ENCODE data around the gene GDAP1L1. TPM values are rescaled to one million over a fixed set of nuclear protein-coding genes. Genes with fewer than 3 reads are reported as not detected.

Gene GDAP1L1
- total RNA-seq, 1 donor from 2014 or later = not detected

GRCh38 chr20:44248410-44248759, 1.3 kb downstream of the GDAP1L1 start:
- Histone ChIP-seq H3K4me3 (ENCODE audit: low read length in 3 of 3) (no peak overlapping the region), H3K27me3 (ENCODE audit: control insufficient read depth in 3 of 3, insufficient read depth in 3 of 3, low read length in 3 of 3) (peaks cover 18 to 36% (median 28%) of the 10 kb centered on the region in 3 donors), H3K36me3 (ENCODE audit: control insufficient read depth in 3 of 3, insufficient read depth in 3 of 3, low read length in 3 of 3) (no peaks in the 10 kb centered on the region), H3K9ac (ENCODE audit: low read depth in 1 of 3, low read length in 3 of 3) (no peak overlapping the region), H3K27ac (ENCODE audit: low read depth, low read length) (no peak overlapping the region), H3K4me1 (ENCODE audit: control insufficient read depth in 3 of 3, insufficient read depth in 3 of 3, low read length in 3 of 3) (peaks cover 0 to 3% (median 2%) of the 10 kb centered on the region in 3 donors), H3K9me3 (ENCODE audit: control insufficient read depth in 3 of 3, low read length in 3 of 3) (no peaks in the 10 kb centered on the region)

DNA sequence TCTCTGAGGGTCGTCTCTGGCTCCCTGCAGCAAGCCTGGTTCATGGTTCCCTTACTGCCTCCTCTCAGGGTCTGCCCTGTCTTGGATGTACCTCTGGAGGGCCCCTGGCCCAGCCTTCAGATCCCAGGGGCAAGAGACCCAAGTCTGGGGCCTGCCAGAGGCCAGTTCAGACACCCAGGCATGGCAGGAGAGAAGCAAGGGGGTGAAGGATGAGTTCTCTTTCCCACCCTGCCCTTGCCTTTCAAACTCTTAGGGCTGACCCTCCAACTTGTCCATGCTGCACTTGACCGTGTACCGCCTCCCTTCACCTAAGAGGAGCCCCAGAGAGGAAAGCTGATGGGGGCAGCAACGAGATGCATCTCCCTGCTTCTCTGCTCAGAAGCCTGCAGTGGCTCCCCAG, 4.2 kb downstream of the GDAP1L1 start:
- no peaks in the 10 kb centered on the region for H3K9me3 ChIP-seq (ENCODE audit: control insufficient read depth in 3 of 3, low read length in 3 of 3)
- no peak overlapping the region for H3K9ac ChIP-seq (ENCODE audit: low read depth in 1 of 3, low read length in 3 of 3)
- peaks cover 18 to 36% (median 28%) of the 10 kb centered on the region in 3 donors for H3K27me3 ChIP-seq (ENCODE audit: control insufficient read depth in 3 of 3, insufficient read depth in 3 of 3, low read length in 3 of 3)
- H3K4me3 ChIP-seq (ENCODE audit: low read length in 3 of 3) = no peak overlapping the region
- H3K27ac ChIP-seq (ENCODE audit: low read depth, low read length) = no peak overlapping the region
- H3K4me1 ChIP-seq (ENCODE audit: control insufficient read depth in 3 of 3, insufficient read depth in 3 of 3, low read length in 3 of 3) = peaks cover 0 to 3% (median 2%) of the 10 kb centered on the region in 3 donors
- H3K36me3 ChIP-seq (ENCODE audit: control insufficient read depth in 3 of 3, insufficient read depth in 3 of 3, low read length in 3 of 3) = no peaks in the 10 kb centered on the region

DNA sequence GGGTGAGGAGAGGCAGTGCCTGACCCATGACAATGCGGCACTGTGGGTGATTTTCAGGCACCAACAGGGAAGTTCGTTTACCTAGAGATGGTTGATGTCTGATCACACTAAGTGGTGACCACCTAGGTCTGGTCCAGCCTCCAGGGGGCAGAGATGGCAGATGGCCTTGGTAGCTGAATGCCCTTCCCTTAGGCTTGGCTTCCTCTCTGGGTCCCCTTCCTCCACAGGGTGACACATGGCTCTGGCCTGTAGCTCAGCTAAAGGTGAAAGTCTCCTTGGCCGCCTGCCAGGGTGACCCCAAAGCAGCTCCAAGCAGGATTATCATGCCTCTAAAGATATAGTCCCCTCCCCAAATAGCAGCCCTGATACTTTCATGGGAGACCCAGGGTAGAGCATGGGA, 6.4 kb downstream of the GDAP1L1 start:
- H3K9ac ChIP-seq (ENCODE audit: low read depth in 1 of 3, low read length in 3 of 3) = no peak overlapping the region
- no peaks in the 10 kb centered on the region for H3K4me1 ChIP-seq (ENCODE audit: control insufficient read depth in 3 of 3, insufficient read depth in 3 of 3, low read length in 3 of 3)
- H3K36me3 ChIP-seq (ENCODE audit: control insufficient read depth in 3 of 3, insufficient read depth in 3 of 3, low read length in 3 of 3) = no peaks in the 10 kb centered on the region
- no peak overlapping the region for H3K27ac ChIP-seq (ENCODE audit: low read depth, low read length)
- no peaks in the 10 kb centered on the region for H3K9me3 ChIP-seq (ENCODE audit: control insufficient read depth in 3 of 3, low read length in 3 of 3)
- no peak overlapping the region for H3K4me3 ChIP-seq (ENCODE audit: low read length in 3 of 3)
- peaks cover 3 to 22% (median 21%) of the 10 kb centered on the region in 3 donors for H3K27me3 ChIP-seq (ENCODE audit: control insufficient read depth in 3 of 3, insufficient read depth in 3 of 3, low read length in 3 of 3)

GRCh38 chr20:44254073-44254472, 7.0 kb downstream of the GDAP1L1 start:
- H3K27me3 ChIP-seq (ENCODE audit: control insufficient read depth in 3 of 3, insufficient read depth in 3 of 3, low read length in 3 of 3) = peaks cover 3 to 18% (median 17%) of the 10 kb centered on the region in 3 donors
- no peaks in the 10 kb centered on the region for H3K36me3 ChIP-seq (ENCODE audit: control insufficient read depth in 3 of 3, insufficient read depth in 3 of 3, low read length in 3 of 3)
- H3K9me3 ChIP-seq (ENCODE audit: control insufficient read depth in 3 of 3, low read length in 3 of 3) = no peaks in the 10 kb centered on the region
- no peak overlapping the region for H3K9ac ChIP-seq (ENCODE audit: low read depth in 1 of 3, low read length in 3 of 3)
- H3K27ac ChIP-seq (ENCODE audit: low read depth, low read length) = no peak overlapping the region
- H3K4me1 ChIP-seq (ENCODE audit: control insufficient read depth in 3 of 3, insufficient read depth in 3 of 3, low read length in 3 of 3) = no peaks in the 10 kb centered on the region
- H3K4me3 ChIP-seq (ENCODE audit: low read length in 3 of 3) = no peak overlapping the region

GRCh38 chr20:44255942-44256341, 8.8 kb downstream of the GDAP1L1 start:
- H3K9me3 ChIP-seq (ENCODE audit: control insufficient read depth in 3 of 3, low read length in 3 of 3) = no peaks in the 10 kb centered on the region
- no peaks in the 10 kb centered on the region for H3K36me3 ChIP-seq (ENCODE audit: control insufficient read depth in 3 of 3, insufficient read depth in 3 of 3, low read length in 3 of 3)
- no peaks in the 10 kb centered on the region for H3K4me1 ChIP-seq (ENCODE audit: control insufficient read depth in 3 of 3, insufficient read depth in 3 of 3, low read length in 3 of 3)
- no peak overlapping the region for H3K9ac ChIP-seq (ENCODE audit: low read depth in 1 of 3, low read length in 3 of 3)
- no peak overlapping the region for H3K27ac ChIP-seq (ENCODE audit: low read depth, low read length)
- H3K27me3 ChIP-seq (ENCODE audit: control insufficient read depth in 3 of 3, insufficient read depth in 3 of 3, low read length in 3 of 3) = peaks cover 0 to 5% (median 4%) of the 10 kb centered on the region in 3 donors
- H3K4me3 ChIP-seq (ENCODE audit: low read length in 3 of 3) = no peak overlapping the region

DNA sequence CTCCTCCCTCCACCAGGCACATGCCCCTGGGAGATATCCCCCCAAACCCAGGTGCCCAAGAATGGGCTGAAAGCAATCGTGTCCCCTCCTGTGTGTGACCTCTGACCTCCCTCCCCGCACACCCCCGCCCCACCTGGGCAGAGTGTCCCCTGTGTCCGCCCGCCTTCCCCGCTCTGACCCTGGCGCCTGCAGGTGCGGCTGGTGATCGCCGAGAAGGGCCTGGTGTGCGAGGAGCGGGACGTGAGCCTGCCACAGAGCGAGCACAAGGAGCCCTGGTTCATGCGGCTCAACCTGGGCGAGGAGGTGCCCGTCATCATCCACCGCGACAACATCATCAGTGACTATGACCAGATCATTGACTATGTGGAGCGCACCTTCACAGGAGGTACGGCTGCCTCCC, 9.9 kb downstream of the GDAP1L1 start:
- no peaks in the 10 kb centered on the region for H3K4me1 ChIP-seq (ENCODE audit: control insufficient read depth in 3 of 3, insufficient read depth in 3 of 3, low read length in 3 of 3)
- H3K27me3 ChIP-seq (ENCODE audit: control insufficient read depth in 3 of 3, insufficient read depth in 3 of 3, low read length in 3 of 3) = peaks cover 0 to 4% (median 0%) of the 10 kb centered on the region in 3 donors
- H3K9me3 ChIP-seq (ENCODE audit: control insufficient read depth in 3 of 3, low read length in 3 of 3) = no peaks in the 10 kb centered on the region
- H3K9ac ChIP-seq (ENCODE audit: low read depth in 1 of 3, low read length in 3 of 3) = no peak overlapping the region
- H3K27ac ChIP-seq (ENCODE audit: low read depth, low read length) = no peak overlapping the region
- no peak overlapping the region for H3K4me3 ChIP-seq (ENCODE audit: low read length in 3 of 3)
- H3K36me3 ChIP-seq (ENCODE audit: control insufficient read depth in 3 of 3, insufficient read depth in 3 of 3, low read length in 3 of 3) = no peaks in the 10 kb centered on the region

GRCh38 chr20:44258226-44258890, 11.2 kb downstream of the GDAP1L1 start:
- Histone ChIP-seq H3K36me3 (ENCODE audit: control insufficient read depth in 3 of 3, insufficient read depth in 3 of 3, low read length in 3 of 3) (no peaks in the 10 kb centered on the region), H3K9ac (ENCODE audit: low read depth in 1 of 3, low read length in 3 of 3) (no peak overlapping the region)

DNA sequence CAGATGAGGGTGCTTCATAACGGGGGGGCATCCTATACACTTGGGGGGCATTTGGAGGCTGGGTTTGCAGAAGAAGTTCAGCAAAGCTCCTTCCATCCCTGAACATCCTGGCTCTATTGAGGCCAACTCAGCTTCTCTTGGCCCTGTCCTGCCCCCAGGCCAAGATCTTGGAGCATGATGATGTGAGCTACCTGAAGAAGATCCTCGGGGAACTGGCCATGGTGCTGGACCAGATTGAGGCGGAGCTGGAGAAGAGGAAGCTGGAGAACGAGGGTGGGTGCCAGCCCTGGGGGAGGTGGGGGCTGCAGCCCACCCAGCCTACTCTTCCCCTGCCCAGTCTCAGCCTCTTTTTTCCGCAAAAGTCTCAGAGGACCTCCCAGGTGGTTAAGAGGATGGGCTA, 17.2 kb downstream of the GDAP1L1 start:
- Histone ChIP-seq H3K27ac (ENCODE audit: low read depth, low read length) (no peak overlapping the region), H3K36me3 (ENCODE audit: control insufficient read depth in 3 of 3, insufficient read depth in 3 of 3, low read length in 3 of 3) (no peaks in the 10 kb centered on the region), H3K4me3 (ENCODE audit: low read length in 3 of 3) (no peak overlapping the region), H3K9ac (ENCODE audit: low read depth in 1 of 3, low read length in 3 of 3) (no peak overlapping the region), H3K4me1 (ENCODE audit: control insufficient read depth in 3 of 3, insufficient read depth in 3 of 3, low read length in 3 of 3) (no peaks in the 10 kb centered on the region), H3K9me3 (ENCODE audit: control insufficient read depth in 3 of 3, low read length in 3 of 3) (no peaks in the 10 kb centered on the region), H3K27me3 (ENCODE audit: control insufficient read depth in 3 of 3, insufficient read depth in 3 of 3, low read length in 3 of 3) (no peaks in the 10 kb centered on the region)

More at GRCh38 chr20:44258226-44258890, 11.2 kb downstream of the GDAP1L1 start:
- Histone ChIP-seq H3K27me3 (ENCODE audit: control insufficient read depth in 3 of 3, insufficient read depth in 3 of 3, low read length in 3 of 3) (no peaks in the 10 kb centered on the region), H3K9me3 (ENCODE audit: control insufficient read depth in 3 of 3, low read length in 3 of 3) (no peaks in the 10 kb centered on the region), H3K4me1 (ENCODE audit: control insufficient read depth in 3 of 3, insufficient read depth in 3 of 3, low read length in 3 of 3) (no peaks in the 10 kb centered on the region), H3K27ac (ENCODE audit: low read depth, low read length) (no peak overlapping the region), H3K4me3 (ENCODE audit: low read length in 3 of 3) (no peak overlapping the region)

DNA sequence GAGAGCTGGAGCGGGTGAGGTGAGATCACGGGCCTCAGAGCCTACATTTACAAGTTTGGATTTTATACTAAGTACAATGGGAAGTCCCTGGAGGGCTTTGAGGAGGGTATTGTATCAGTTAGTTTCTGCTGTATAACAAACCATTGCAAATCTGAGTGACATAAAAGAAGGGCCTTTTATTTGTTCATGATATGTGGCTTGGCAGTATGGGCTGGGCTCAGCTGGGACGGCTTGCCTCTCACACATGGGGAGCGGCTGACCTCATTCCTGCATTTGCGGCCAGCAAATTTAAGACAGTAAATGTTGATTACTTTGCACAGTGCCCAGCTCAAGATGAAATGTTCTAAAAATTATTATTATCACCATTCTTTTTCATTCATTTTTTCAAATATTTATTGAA, 21.7 kb downstream of the GDAP1L1 start:
- Histone ChIP-seq H3K9ac (ENCODE audit: low read depth in 1 of 3, low read length in 3 of 3) (no peak overlapping the region), H3K4me3 (ENCODE audit: low read length in 3 of 3) (no peak overlapping the region), H3K27ac (ENCODE audit: low read depth, low read length) (no peak overlapping the region)

DNA sequence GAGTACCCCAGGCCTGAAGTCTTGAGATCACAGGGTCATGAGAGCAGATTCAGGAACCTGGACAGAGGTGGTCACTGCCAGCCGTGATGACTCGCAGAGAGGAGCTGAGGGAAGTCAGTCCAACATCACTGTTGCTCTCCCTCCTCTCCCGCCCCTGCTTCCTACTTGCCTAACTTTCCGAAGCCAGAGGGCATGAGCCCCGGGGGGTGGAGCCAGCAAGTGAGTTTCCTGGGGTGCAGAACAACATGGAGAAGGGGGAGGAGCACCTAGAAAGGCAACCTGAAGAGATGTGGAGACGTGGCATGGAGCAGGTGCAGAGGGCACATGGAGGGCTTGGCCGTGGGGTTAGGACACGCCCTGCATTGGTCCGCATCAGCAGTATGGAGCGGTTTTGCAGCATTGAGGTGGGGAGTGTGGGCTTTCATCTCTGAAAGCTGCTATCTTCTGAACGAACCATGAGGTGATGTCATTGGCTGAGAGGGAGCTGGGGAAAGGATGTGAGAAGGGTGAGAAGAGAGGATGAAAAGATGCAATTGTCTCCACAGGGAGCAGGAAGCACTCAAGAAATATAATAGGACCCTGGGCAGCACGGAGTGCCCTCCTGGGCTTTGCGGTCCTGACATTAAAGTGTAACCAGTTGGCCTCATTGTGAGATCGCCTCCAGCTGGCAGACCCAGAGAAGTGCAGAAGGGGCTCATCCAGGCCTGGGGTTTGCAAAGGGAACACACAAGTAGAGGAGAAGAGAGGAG, 25.0 kb downstream of the GDAP1L1 start:
- Histone ChIP-seq H3K4me3 (ENCODE audit: low read length in 3 of 3) (no peak overlapping the region), H3K27ac (ENCODE audit: low read depth, low read length) (no peak overlapping the region), H3K9ac (ENCODE audit: low read depth in 1 of 3, low read length in 3 of 3) (no peak overlapping the region), H3K4me1 (ENCODE audit: control insufficient read depth in 3 of 3, insufficient read depth in 3 of 3, low read length in 3 of 3) (no peaks in the 10 kb centered on the region), H3K9me3 (ENCODE audit: control insufficient read depth in 3 of 3, low read length in 3 of 3) (no peaks in the 10 kb centered on the region), H3K36me3 (ENCODE audit: control insufficient read depth in 3 of 3, insufficient read depth in 3 of 3, low read length in 3 of 3) (peaks cover 0 to 8% (median 0%) of the 10 kb centered on the region in 3 donors), H3K27me3 (ENCODE audit: control insufficient read depth in 3 of 3, insufficient read depth in 3 of 3, low read length in 3 of 3) (no peaks in the 10 kb centered on the region)

More for the DNA sequence above, 21.7 kb downstream of the GDAP1L1 start:
- no peaks in the 10 kb centered on the region for H3K27me3 ChIP-seq (ENCODE audit: control insufficient read depth in 3 of 3, insufficient read depth in 3 of 3, low read length in 3 of 3)
- no peaks in the 10 kb centered on the region for H3K4me1 ChIP-seq (ENCODE audit: control insufficient read depth in 3 of 3, insufficient read depth in 3 of 3, low read length in 3 of 3)
- H3K9me3 ChIP-seq (ENCODE audit: control insufficient read depth in 3 of 3, low read length in 3 of 3) = no peaks in the 10 kb centered on the region
- peaks cover 0 to 8% (median 0%) of the 10 kb centered on the region in 3 donors for H3K36me3 ChIP-seq (ENCODE audit: control insufficient read depth in 3 of 3, insufficient read depth in 3 of 3, low read length in 3 of 3)
